Measurements from ENCODE around the gene ERBB2. TPM values are rescaled to one million over a fixed set of nuclear protein-coding genes. Genes with fewer than 3 reads are reported as not detected.
A peak's percentile ranks its signal among the peaks of the same experiment; 100 is the strongest.

The ERBB2 gene
- total and polyA plus RNA-seq, 8 donors, result 13.1 to 402 (median 56.5) TPM

- intact Hi-C loops (cut with DNase I; ENCODE audit: low total_unique reads), result no loop called here
- TF ChIP-seq EP300 (IDR thresholded peaks at IDR 0.05) (no peak), POLR2AphosphoS5 (IDR thresholded peaks at IDR 0.05) (peak; percentile 9 to 61 (median 55)), POLR2A (IDR thresholded peaks at IDR 0.05) (peak in 2 of 4 donors; percentile 48 to 76), CTCF (IDR thresholded peaks at IDR 0.05) (no peak)
- Histone ChIP-seq H3K4me3 (peak within 1 kb of the TSS; percentile 42 to 62 (median 50)), H3K27ac (peak within 1 kb of the TSS; percentile 84 to 93 (median 88)), H3K36me3 (peaks cover 0 to 10% (median 9%) of the 10 kb centered on the region in 4 donors), H3K27me3 (peaks cover 0 to 70% (median 44%) of the 10 kb centered on the region in 3 donors), H3K9me3 (no peaks in the 10 kb centered on the region), H3K4me1 (peaks cover 33 to 64% (median 55%) of the 10 kb centered on the region in 4 donors)
- peak; percentile 90 to 94 for DNase-seq
- 8 to 17% (median 10%) methylated on average over 24 to 34 of the region's 34 CpGs for WGBS, 5 donors
Observed at GRCh38 chr17:39737760-39738567, 38.1 kb downstream of the ERBB2 start, which contains the start of gene GRB7. TSS of gene GRB7 (plus strand) at chr17:39737938. CDS start at chr17:39742302, 4,364 bp downstream.

GRCh38 chr17:39738568-39738901 lies 38.7 kb downstream of the ERBB2 start:
- peaks cover 0 to 14% (median 13%) of the 10 kb centered on the region in 4 donors for H3K36me3 ChIP-seq
- H3K9me3 ChIP-seq, result no peaks in the 10 kb centered on the region
- intact Hi-C loops (cut with DNase I; ENCODE audit: low total_unique reads), result no loop called here
- H3K4me3 ChIP-seq, result peak overlapping the region; percentile 42 to 62 (median 50)
- peaks cover 0 to 75% (median 44%) of the 10 kb centered on the region in 3 donors for H3K27me3 ChIP-seq
- 2 to 3% (median 3%) methylated on average over 13 of the region's 13 CpGs for WGBS, 5 donors
- H3K4me1 ChIP-seq, result peaks cover 33 to 64% (median 55%) of the 10 kb centered on the region in 4 donors
- H3K27ac ChIP-seq, result peak overlapping the region; percentile 84 to 93 (median 88)
- TF ChIP-seq POLR2AphosphoS5 (IDR thresholded peaks at IDR 0.05), result no peak
- TF ChIP-seq POLR2A (IDR thresholded peaks at IDR 0.05), result no peak
- no peak for TF ChIP-seq EP300 (IDR thresholded peaks at IDR 0.05)
- no peak for TF ChIP-seq CTCF (IDR thresholded peaks at IDR 0.05)
- peak; percentile 70 to 84 for DNase-seq

GRCh38 chr17:39738983-39739884 lies 39.4 kb downstream of the ERBB2 start:
- Histone ChIP-seq H3K4me1 (peaks cover 33 to 64% (median 55%) of the 10 kb centered on the region in 4 donors), H3K9me3 (no peaks in the 10 kb centered on the region), H3K27ac (peak overlapping the region; percentile 84 to 93 (median 88)), H3K36me3 (peaks cover 6 to 19% (median 18%) of the 10 kb centered on the region in 4 donors), H3K27me3 (peaks cover 0 to 80% (median 44%) of the 10 kb centered on the region in 3 donors), H3K4me3 (peak overlapping the region; percentile 42 to 62 (median 50))
- 4 to 18% (median 14%) methylated on average over 27 to 32 of the region's 32 CpGs for WGBS, 5 donors
- no peak for TF ChIP-seq POLR2A (IDR thresholded peaks at IDR 0.05)
- peak in 2 of 3 donors; percentile 50 to 65 for TF ChIP-seq POLR2AphosphoS5 (IDR thresholded peaks at IDR 0.05)
- DNase-seq, result peak; percentile 89 to 91
- intact Hi-C loops (cut with DNase I; ENCODE audit: low total_unique reads), result no loop called here

DNA sequence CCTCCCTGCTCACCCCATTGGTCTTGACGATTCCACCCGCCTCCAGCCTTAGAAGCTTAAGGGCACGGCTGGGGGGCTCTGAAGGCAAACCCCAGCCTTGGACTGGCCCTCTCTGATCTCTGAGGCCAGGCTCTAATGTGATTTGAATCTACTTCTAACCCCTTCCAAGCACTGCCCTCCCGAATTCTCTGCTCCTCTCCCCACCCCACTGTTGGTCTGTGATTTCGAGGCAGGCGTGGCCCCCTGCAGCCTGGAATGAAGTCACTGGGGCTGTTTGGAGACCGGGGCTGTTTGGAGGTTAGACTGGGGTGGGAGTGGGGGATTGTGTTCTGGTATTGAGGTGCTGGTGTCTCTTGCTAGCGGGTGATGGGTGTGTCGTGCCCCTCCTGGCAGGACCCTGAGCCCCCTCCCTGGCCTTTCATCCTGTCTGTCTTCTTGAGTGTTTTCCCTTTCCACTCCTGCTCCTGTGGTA lies 40.1 kb downstream of the ERBB2 start:
- peak in 1 of 2 donors; percentile 77 for DNase-seq
- Histone ChIP-seq H3K27ac (peak overlapping the region; percentile 84 to 93 (median 88)), H3K9me3 (no peaks in the 10 kb centered on the region), H3K36me3 (peaks cover 13 to 26% (median 25%) of the 10 kb centered on the region in 4 donors), H3K4me3 (peak overlapping the region; percentile 42 to 62 (median 50)), H3K27me3 (peaks cover 0 to 84% (median 44%) of the 10 kb centered on the region in 3 donors), H3K4me1 (peaks cover 33 to 64% (median 55%) of the 10 kb centered on the region in 4 donors)
- intact Hi-C loops (cut with DNase I; ENCODE audit: low total_unique reads), result no loop called here
- TF ChIP-seq POLR2A (IDR thresholded peaks at IDR 0.05), result no peak
- TF ChIP-seq CTCF (IDR thresholded peaks at IDR 0.05), result no peak
- TF ChIP-seq EP300 (IDR thresholded peaks at IDR 0.05), result no peak
- TF ChIP-seq POLR2AphosphoS5 (IDR thresholded peaks at IDR 0.05), result no peak
- WGBS, 5 donors, result 14 to 28% (median 20%) methylated on average over 9 of the region's 9 CpGs
